ENCODE measurements around the gene ATP8A2. TPM values are rescaled to one million over a fixed set of nuclear protein-coding genes. Genes with fewer than 3 reads are reported as not detected.

The ATP8A2 gene
- total RNA-seq, 1 donor from 2014 or later, result 3.4 TPM

DNA sequence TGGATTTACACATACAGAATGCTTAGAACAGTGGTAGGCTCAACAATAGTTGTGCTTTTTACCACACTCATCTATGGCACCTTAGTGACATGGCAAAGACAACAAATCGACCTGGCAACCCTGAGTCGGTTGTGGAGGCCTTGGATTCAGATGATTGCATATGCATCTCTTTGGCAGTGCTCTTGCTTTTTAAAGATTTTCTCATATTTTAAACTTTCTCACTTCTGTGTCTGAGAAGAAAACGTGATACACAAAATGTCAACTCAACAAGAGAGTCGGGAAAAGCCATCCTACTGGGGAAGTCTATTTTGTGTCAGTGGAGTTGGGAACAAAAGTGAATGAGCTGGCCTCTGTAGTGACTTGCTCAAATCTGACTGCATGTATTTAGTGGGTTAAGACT is 85.8 kb downstream of the ATP8A2 start:
- Mint-ChIP-seq H3K9me3 (no peaks in the 10 kb centered on the region), H3K27ac (ENCODE audit: unreplicated experiment) (no peak overlapping the region), H3K27me3 (ENCODE audit: low read depth) (peaks cover 26% of the 10 kb centered on the region), H3K36me3 (ENCODE audit: low read depth) (no peaks in the 10 kb centered on the region), H3K4me3 (no peak overlapping the region), H3K4me1 (no peaks in the 10 kb centered on the region)
- no peak for DNase-seq (ENCODE audit: low read depth, low spot score)
- TF ChIP-seq, protein P1, sequence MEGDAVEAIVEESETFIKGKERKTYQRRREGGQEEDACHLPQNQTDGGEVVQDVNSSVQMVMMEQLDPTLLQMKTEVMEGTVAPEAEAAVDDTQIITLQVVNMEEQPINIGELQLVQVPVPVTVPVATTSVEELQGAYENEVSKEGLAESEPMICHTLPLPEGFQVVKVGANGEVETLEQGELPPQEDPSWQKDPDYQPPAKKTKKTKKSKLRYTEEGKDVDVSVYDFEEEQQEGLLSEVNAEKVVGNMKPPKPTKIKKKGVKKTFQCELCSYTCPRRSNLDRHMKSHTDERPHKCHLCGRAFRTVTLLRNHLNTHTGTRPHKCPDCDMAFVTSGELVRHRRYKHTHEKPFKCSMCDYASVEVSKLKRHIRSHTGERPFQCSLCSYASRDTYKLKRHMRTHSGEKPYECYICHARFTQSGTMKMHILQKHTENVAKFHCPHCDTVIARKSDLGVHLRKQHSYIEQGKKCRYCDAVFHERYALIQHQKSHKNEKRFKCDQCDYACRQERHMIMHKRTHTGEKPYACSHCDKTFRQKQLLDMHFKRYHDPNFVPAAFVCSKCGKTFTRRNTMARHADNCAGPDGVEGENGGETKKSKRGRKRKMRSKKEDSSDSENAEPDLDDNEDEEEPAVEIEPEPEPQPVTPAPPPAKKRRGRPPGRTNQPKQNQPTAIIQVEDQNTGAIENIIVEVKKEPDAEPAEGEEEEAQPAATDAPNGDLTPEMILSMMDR (conservative IDR thresholded peaks at IDR 0.05), result no peak

DNA sequence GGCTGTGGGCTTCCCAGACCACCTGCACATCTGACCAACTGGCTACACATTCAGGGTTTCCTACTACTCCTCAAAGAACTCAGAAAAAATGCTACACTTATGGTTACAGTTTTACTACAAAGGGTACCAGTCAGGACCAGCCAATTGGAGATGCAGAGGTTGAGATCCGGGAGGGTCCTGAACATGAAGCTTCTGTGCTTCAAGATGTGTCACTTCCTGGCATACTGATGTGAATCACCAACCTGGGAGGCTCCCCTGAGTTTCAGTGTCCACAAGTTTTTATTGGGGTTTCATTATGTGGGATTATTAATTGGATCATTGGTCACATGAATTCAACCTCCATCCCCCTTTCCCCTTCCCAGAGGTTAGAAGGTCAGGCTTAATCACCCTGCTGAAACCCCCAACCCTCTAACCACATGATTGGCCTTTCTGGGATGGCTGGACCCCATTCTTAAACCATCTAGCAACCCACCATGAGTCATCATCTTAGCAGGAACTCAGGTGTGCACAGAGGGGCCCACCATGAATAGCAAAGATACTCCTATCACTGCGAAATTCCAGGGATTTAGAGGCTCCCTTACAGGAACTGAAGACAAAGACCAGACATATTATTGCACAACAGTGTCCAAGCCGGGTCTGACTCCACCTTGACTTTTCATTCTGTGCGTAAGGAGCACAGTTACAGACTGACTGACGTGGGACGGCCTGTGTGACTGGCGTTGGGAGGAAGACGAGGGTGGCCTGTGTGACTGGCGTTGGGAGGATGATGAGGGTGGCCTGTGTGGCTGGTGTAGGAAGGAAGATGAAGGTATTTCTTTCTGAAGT is 90.7 kb downstream of the ATP8A2 start:
- no peaks in the 10 kb centered on the region for H3K4me1 Mint-ChIP-seq
- H3K4me3 Mint-ChIP-seq, result no peak overlapping the region
- peaks cover 49% of the 10 kb centered on the region for H3K27me3 Mint-ChIP-seq (ENCODE audit: low read depth)
- TF ChIP-seq, protein P1 (conservative IDR thresholded peaks at IDR 0.05), result no peak
- H3K36me3 Mint-ChIP-seq (ENCODE audit: low read depth), result no peaks in the 10 kb centered on the region
- no peak for DNase-seq (ENCODE audit: low read depth, low spot score)
- no peak overlapping the region for H3K27ac Mint-ChIP-seq (ENCODE audit: unreplicated experiment)
- H3K9me3 Mint-ChIP-seq, result no peaks in the 10 kb centered on the region

DNA sequence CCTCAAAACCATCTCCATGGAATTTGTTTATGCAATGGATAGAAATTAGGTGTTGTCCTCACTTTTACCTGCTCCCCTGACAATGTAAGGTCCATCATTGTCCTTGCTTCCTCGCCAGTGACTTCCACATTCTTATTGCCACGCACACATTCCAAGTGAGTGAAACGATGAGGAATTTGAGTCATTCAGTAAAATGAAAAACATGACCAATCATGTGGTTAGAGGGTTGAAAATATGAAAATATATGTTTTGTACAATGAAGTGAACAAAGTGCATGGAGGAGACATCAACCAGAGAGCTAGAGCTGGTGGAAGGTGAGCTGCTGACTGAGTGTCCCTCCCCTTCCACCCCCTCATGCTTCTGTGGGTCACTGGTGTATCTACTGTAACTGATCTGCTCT is 91.7 kb downstream of the ATP8A2 start:
- H3K4me3 Mint-ChIP-seq, result no peak overlapping the region
- H3K9me3 Mint-ChIP-seq, result no peaks in the 10 kb centered on the region
- H3K27ac Mint-ChIP-seq (ENCODE audit: unreplicated experiment), result no peak overlapping the region
- no peaks in the 10 kb centered on the region for H3K4me1 Mint-ChIP-seq
- no peak for DNase-seq (ENCODE audit: low read depth, low spot score)
- peaks cover 53% of the 10 kb centered on the region for H3K27me3 Mint-ChIP-seq (ENCODE audit: low read depth)
- TF ChIP-seq, protein P1 (conservative IDR thresholded peaks at IDR 0.05), result no peak
- H3K36me3 Mint-ChIP-seq (ENCODE audit: low read depth), result no peaks in the 10 kb centered on the region

DNA sequence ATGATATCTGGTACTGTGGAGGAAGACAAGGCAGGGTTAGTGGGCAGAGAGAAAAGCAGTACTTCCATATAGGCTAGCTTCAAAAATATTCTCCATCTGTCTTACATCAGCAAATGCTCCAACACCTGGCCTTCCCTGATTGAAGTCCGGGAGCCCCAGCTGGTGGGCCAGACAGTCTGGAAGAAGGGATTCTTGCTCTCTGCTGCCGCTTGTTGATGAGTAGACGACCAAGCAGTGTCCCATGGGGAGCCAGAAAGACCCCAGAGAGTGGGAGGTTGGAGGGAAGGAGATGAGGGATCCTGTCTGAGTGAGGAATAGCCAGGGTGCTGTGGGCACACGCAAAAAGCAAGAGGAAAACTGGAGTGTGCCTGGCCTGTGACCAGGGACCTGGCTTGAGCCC is 95.1 kb downstream of the ATP8A2 start:
- Mint-ChIP-seq H3K9me3 (no peaks in the 10 kb centered on the region), H3K27ac (ENCODE audit: unreplicated experiment) (no peak overlapping the region), H3K36me3 (ENCODE audit: low read depth) (no peaks in the 10 kb centered on the region), H3K4me3 (peak overlapping the region; percentile 25), H3K4me1 (peaks cover 9% of the 10 kb centered on the region), H3K27me3 (ENCODE audit: low read depth) (peaks cover 69% of the 10 kb centered on the region)
- no peak for DNase-seq (ENCODE audit: low read depth, low spot score)
- TF ChIP-seq, protein P1 (conservative IDR thresholded peaks at IDR 0.05), result no peak

DNA sequence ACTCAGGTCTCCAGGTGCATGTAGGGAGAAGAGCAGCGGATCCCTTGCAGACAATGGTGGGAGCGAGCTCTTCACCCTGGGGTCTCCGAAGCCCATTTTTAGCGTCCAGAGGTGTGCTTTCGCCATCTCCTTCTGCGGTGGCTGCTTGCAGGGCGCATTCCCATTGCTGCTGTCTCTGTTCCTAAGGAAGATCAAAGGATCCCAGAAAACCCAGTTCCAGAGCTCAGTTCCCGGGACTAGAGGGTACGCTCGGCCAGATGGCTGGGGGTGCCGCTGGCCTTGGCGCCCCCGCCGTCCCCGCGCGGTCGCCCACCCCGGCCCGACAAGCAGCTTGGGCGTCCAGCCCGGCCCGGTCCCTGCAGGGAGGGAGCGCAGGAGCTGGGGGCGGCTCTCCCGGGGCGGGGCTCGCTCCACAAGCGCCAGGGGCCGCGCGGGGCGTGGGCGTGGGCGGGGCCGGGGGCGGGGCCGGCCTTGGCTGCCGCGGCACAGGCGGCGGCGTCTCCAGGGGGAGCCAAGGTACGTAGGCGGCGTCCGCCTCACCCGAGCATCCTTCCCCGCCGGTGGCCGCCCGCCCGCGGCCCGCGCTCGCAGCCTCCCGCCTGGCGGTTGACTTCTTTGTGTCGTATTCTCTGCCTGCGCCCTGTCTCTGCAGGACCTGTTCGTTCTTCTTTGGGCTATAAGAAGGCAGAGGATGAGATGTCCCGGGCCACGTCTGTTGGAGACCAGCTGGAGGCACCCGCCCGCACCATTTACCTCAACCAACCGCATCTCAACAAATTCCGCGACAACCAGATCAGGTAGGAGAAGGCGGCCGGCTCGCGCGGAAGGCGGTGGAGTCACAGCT is 96.8 kb downstream of the ATP8A2 start:
- Mint-ChIP-seq H3K4me3 (peak overlapping the region; percentile 86), H3K9me3 (no peaks in the 10 kb centered on the region), H3K36me3 (ENCODE audit: low read depth) (no peaks in the 10 kb centered on the region), H3K27me3 (ENCODE audit: low read depth) (peaks cover 69% of the 10 kb centered on the region), H3K4me1 (peaks cover 9% of the 10 kb centered on the region), H3K27ac (ENCODE audit: unreplicated experiment) (peak overlapping the region; percentile 86)
- TF ChIP-seq, protein P1 (conservative IDR thresholded peaks at IDR 0.05), result peak; percentile 38
- peak; percentile 47 for DNase-seq (ENCODE audit: low read depth, low spot score)
